ENCODE data around the gene AGAP1.

GRCh38 chr2:235900631-235901030 lies 406.8 kb downstream of the AGAP1 start:
- no peak for TF ChIP-seq CTCF (IDR thresholded peaks at IDR 0.05)
- TF ChIP-seq POLR2A (IDR thresholded peaks at IDR 0.05), result no peak

All from thyroid gland (tissue), 4 donors.